GM10266 (cell line): ENCODE results near the gene CLDN9.

Experiments used
- DNase-seq: peaks from one replicate; pipeline ENCODE4 v3.0.0; 2012; ENCODE audit errors: extremely low spot score
- TF ChIP-seq, protein P1 (sequence below): IDR thresholded peaks from 2 replicates; pipeline ENCODE4 v1.5.1; 2012; ENCODE audit warnings: mild to moderate bottlenecking, low read depth; ENCODE audit not compliant: control insufficient read depth, insufficient read depth; ENCODE audit errors: missing control alignments

The CLDN9 gene

DNA sequence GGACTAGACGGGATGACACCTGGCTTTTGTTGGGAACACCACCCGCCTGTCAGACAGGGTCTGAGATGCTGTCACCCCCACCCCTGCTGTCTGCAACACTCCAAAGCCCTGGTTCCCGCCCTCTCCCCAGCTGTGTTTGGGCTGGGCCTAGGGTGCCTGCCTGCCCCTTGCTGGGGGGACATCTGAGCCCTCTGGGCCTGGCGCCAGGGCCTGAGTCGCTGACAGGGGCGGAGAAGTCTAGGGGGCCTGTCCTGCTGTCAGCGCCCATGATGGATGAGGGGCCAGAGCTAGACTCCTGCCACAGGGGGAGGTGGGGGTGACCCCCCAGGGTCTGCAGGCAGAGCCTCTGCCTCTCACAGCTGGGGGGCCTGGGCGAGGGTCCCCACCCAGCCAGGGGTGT, 24.9 kb upstream of the CLDN9 start:
- TF ChIP-seq, protein P1, sequence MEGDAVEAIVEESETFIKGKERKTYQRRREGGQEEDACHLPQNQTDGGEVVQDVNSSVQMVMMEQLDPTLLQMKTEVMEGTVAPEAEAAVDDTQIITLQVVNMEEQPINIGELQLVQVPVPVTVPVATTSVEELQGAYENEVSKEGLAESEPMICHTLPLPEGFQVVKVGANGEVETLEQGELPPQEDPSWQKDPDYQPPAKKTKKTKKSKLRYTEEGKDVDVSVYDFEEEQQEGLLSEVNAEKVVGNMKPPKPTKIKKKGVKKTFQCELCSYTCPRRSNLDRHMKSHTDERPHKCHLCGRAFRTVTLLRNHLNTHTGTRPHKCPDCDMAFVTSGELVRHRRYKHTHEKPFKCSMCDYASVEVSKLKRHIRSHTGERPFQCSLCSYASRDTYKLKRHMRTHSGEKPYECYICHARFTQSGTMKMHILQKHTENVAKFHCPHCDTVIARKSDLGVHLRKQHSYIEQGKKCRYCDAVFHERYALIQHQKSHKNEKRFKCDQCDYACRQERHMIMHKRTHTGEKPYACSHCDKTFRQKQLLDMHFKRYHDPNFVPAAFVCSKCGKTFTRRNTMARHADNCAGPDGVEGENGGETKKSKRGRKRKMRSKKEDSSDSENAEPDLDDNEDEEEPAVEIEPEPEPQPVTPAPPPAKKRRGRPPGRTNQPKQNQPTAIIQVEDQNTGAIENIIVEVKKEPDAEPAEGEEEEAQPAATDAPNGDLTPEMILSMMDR, result no peak

DNA sequence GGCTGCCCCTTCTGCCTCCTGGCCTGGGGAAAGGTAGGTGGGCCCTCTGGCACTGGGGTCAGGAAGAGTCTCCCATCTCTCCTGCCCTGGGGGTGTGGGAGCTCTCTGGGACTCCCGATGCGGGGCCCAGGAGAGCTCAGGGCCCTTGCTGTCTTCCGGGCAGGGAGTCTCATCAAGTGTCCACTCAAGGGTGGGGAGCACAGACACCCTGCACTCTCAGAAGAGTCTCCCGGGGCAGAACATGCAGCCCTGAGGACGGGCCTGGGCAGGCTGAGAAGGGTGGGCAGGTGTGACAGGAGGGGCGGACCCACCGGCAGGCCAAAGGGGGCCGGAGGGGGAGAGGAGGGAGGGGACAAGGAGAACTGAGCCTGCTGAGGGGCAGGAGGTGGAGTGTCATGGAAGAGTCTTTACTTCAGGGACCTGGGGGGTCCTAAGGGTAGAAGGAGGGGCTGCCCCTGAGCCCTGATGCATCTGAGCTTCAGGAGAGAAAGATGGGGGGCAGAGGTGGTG, 24.1 kb upstream of the CLDN9 start:
- DNase-seq, result no peak
- TF ChIP-seq, protein P1, result no peak

More for the DNA sequence above, 24.9 kb upstream of the CLDN9 start:
- DNase-seq, result no peak

DNA sequence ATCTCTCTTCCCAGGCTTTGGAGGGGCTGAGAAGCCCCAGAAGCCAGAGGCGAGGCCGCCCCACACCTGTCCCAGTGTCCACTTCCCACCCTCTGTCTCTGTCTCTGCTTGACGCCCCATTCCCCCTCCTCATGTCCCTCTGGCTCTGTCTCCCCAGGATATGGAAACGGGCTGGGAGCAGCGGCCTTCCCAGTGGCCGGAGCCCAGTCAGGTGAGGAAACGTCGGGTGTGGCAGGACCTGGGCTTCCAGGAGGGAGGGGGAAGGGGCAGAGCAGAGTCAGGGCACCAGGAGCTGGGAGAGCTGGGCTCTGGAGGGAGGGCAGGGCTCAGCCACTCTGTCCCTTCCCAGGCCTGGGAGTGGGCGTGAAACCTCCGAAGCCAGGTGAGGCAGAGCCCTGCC, 21.8 kb upstream of the CLDN9 start:
- no peak for DNase-seq

DNA sequence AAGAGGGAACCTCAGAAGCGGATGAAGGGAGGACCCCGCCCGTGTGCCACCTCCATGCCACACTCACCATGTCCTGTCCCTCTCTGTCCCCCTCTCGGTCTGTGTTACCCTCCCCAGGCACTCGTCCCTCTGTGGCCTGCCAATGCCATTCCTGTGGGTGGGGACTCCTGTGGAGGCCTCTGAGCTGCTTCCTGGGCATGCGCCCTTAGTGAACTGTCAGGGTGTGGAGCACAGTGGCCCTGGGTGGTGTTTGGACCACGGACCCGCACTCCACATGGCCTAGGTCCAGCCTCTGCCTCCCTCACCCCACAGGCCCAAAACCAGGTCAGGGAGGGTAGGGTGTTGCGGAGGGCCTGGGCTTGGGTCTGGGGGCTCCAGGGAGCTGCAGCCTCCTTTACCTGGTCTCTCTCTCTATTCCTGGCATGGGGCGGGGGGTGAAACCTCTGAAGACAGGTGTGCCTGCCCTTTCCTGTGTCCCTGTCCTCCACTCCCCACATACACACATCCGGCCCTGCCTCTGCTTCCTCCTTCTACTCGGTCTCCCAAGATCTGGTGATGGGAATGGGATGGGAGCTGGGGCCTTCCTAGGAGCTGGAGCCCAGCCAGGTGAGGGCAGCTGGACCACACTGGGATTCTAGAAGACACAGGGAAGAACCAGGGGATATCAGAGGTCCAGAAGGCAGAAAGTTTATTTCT, 21.0 kb upstream of the CLDN9 start:
- TF ChIP-seq, protein P1, result no peak
- DNase-seq, result no peak

More for the DNA sequence above, 21.8 kb upstream of the CLDN9 start:
- TF ChIP-seq, protein P1, result no peak

DNA sequence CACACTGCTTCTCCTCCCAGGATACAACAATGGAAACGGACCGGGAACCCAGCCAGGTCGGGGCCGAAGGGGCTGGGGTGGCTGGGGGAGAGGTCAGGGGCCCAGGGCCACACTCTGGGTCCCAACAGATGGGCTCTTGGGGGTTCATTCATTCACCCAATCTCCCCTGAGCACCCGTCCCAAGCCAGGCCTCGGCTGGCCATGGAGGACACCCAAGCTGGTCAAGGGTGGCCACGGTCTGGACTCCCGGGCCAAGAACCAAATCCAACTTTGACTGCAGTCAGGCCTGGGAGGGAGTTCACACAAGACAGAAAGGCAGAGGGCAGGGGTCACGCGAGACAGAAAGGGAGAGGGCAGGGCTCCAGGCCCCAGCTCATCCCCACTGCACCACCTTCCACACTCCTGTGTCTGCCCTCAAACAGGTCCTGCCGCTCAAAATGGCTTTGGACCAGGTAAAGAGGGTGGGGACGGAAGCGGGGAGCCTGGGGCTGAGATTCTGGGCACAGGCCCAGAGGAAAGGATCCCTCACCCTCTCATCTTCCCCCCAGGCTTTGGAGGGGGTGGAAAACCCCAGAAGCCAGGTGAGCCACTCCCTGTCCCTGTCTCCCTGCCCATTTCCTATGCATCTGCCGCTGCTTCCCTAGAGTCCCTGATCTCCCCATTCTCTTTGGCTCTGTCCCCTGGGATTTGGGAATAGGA, 20.2 kb upstream of the CLDN9 start:
- DNase-seq, result no peak

DNA sequence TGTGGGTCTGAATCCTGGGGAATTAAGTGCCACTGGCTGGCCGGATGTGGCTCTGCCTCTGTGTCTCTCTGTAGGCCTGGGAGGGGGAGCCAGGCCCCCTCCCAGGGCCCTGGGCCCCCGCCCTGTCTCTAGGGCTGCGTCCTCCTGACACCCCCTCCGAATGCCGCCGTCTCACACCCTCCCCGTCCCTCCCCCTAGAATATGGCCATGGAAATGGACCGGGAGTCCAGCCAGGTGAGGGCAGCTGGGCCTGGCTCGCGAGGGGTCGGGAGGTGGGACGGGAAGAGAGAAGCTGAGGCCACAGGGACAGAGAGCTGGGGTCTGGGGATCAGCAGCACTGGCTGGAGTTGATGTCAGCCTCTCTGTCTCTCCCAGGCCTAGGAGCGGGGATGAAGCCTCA, 16.4 kb upstream of the CLDN9 start:
- TF ChIP-seq, protein P1, result no peak
- DNase-seq, result no peak

More for the DNA sequence above, 20.2 kb upstream of the CLDN9 start:
- TF ChIP-seq, protein P1, result no peak

DNA sequence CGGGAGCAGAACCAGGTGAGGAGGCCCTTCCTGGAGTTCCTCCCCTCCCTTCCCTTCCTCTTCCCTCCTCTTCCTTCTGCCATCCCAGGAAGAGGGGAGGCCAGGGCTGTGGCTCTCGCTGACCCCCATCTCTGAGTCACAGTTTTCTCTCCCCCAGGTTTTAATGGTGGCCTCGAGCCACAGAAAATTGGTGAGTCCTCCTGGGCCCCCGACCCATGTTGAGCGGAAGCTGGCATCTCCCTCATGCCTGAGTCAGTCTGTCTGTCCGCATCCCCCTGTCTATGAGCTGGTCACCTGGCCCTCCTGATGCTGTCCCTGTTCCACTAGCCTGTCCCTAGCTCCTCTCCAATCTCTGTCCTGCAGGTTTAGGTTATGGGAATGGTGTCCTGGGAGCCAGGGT, 12.8 kb upstream of the CLDN9 start:
- TF ChIP-seq, protein P1, result no peak
- no peak for DNase-seq
